Hematopoietic multipotent progenitor cell treated with erythropoietin and hydrocortisone succinate and interleukin-3 and kit ligand, for 8 days (in vitro differentiated cells): ENCODE measurements around the gene EXOC4.

Experiments
- DNase-seq: peaks from one replicate; pipeline ENCODE4 v3.0.0-alpha.2; 2015

EXOC4 gene

GRCh38 chr7:133549633-133550032, 296.8 kb downstream of the EXOC4 start:
- no peak for DNase-seq

DNA sequence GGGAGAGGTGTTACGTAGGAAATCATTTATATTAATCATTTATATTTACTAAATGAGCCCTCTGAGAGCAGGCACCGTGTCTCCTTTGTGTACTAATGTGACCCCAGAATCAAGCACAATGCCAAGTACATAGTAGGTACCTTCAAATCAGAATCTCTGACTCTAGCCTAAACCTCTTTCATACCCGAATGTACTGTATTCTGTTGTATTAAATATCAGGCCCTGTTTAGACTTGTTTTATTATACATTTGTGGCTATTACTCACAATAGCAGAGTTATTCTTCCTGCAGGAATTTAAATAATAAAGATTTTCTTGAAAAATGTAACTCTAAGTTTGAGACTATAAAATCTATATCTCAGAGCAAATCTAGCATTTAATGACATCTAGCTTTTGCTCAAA, 297.3 kb downstream of the EXOC4 start:
- DNase-seq, result no peak

DNA sequence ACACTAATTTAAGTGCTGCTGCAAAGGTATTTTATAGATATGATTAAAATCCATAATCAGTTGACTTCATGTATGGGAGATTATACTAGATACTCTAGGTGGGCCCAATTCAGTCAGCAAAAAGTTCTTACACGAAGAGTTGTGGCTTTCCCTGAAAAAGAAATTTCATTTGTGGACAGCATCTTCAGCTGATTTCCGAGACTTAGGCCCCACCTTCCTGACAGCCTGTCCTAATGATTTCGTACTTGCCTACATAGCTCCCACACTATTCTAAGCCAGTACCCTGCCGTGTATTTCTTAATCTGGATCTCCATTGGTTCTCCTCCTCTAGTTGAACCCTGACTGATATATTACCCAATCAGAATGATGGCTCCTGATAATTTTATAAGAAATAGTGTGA, 297.9 kb downstream of the EXOC4 start:
- DNase-seq, result no peak

DNA sequence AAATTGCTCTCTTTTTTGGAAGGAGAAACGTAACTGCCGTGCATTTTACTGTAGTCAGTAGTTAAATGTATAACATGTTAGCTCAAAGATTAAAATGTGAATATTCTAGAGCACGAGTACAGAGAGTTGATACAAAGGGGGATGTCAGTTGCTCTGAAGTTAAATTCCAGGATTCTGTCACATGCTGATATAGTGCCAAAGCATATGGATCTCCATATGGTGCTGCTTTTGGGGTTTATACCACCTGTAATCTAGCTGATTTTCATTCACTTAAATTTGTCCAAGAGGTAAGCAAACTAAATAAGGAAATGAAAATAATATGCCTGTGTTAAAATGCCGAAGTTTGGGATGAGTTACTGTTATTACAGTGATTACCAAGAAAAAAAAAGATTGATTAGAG, 298.6 kb downstream of the EXOC4 start:
- no peak for DNase-seq

DNA sequence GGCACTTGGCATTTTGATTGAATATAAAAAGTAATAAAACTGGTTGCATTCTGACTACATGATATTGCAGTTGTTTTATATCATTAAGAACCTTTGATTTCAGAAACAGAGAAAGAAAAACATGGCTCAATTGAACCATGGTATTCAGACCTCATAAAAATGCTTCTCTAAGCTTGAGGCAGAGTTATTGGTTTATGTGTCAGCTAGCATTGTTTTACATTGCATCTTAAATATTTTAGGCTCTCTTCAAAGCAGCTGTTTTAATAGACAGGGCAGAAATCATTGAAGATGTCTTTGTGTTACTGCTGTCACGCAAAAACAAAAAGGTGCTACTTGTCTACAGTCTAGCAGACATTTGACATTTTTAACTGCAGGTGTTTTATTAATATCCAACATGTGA, 299.2 kb downstream of the EXOC4 start:
- DNase-seq, result no peak

DNA sequence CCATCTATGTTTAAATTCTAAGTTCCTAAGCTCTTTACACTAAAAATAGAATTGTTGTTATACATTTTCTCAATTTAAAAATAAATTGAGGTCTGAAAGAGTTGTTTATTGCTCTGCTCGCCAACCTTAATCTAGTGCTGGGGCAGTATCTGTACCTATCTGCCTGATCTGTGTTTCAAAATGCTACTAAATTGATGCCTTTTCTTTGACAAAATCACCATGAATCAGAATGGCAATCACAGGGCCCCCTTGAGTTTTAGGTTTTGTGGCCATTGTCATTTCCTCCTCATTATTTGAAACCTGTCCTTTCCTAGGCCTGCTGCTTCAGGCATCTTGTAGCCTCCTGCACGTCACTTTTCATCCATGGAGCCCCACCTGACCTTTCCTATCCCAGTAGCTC, 301.5 kb downstream of the EXOC4 start:
- DNase-seq, result no peak

GRCh38 chr7:133556048-133556447, 303.2 kb downstream of the EXOC4 start:
- no peak for DNase-seq

- no peak for DNase-seq
Observed at GRCh38 chr7:133556553-133556952, 303.7 kb downstream of the EXOC4 start.

DNA sequence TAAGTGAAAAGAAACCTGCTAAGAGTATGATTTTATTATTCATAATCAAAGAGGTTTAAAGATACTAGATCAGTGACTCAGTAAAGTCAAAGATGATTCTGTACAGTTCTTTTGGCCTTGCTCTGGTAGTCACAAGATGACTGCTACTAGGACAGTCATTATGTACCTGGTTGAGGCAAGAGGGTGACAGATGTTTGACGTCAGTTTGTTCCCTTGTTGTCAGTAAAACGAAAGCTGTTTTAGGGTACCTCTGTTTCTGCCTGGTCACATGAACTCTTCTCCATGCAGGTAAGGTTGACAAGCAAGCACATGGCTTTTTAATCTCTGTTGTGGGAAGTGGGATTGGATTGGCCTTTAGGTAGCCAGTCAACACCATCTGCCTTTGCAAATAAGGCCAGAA, 308.0 kb downstream of the EXOC4 start:
- no peak for DNase-seq

- DNase-seq, result no peak
Observed at GRCh38 chr7:133561396-133561795, 308.5 kb downstream of the EXOC4 start.

DNA sequence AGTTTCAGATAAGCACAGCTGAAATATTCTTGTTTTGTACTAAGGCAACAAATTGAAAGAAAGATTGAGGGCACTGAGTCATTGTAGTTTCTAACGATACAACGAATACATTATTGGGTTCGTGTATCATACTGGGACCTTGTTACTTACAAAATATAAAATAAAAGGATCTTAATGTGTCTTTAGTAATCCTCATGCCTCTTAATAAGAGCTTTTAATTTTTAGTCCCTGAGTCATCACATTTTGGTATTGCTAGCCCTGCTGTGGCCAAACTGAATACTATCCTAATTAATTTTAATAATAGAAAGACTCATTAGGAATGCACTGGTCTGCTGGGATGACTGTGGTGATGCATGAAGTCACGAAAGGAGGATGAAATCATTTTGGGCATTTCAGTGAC, 309.7 kb downstream of the EXOC4 start:
- DNase-seq, result no peak

DNA sequence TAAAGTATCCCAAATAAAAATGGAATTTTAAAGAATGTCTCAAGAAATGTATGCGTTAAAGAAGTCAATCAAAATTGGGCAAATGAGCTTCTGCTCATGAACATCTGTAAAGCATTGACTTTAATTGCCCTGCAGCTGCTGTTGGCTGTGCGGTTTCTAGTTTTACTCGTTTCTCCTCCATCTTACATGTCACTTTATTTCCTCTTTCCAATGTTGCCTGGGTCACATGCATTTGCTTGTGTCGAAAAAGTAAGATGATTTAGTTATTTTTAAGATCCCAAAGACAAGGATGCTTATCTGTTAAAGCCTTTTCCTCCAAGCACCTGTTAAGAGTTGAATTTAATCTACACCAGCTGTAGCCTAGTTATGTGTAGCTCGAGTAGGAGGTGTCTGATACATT, 310.4 kb downstream of the EXOC4 start:
- DNase-seq, result no peak

DNA sequence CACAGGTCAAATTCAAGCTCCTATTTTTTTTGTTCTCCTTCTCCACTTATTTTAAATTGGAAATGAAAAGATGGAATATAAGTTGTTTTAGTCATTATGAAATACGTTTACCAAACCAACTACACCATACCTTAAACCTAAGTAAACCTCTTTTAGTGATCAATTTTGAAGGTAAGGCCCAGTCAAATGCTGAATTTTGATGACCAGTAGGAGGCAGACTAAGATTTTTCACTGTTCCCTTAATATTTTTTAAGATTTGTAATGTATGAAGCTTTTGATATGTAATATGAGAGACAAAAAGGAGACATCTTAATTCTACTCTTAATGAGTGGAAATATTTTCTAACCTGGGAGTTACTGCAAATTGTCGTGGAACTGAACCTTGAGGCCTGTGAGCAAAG, 311.6 kb downstream of the EXOC4 start:
- no peak for DNase-seq

DNA sequence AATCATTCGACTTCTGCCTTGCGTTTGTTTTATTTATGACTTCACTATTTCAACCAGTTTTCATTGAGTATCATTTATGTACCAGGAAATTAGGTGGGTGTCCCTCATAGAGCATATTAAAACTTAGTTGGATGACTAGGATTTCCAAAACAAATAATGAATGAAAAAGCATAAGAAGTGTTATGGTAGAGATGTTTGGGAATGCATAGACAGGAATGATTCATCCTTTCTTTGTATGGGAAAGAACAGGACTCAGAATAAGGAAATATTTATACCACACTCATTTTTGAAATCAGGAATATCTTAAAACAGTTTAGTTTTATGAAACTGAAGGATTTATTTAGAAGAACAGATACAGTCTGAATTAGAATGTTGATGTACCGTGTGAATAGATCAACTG, 315.7 kb downstream of the EXOC4 start:
- no peak for DNase-seq

DNA sequence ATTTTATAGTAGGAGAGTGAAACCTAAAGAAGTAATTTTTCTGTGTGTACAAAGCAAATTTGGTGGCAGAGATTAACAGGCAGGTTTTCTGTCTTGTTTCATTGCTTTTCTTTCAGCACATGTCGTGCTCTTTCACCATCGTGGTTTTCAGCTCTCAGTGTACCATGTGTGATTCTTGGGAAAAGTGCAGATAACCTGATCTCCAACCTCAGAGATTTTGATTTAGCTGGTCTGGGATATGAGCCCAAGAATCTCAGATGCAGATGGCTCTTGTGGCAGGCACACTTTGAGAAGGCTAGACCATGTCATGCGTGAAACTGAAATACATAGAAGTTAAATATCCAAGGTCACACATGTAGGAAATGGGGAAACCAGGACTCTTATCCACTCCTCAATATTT, 317.4 kb downstream of the EXOC4 start:
- DNase-seq, result no peak

DNA sequence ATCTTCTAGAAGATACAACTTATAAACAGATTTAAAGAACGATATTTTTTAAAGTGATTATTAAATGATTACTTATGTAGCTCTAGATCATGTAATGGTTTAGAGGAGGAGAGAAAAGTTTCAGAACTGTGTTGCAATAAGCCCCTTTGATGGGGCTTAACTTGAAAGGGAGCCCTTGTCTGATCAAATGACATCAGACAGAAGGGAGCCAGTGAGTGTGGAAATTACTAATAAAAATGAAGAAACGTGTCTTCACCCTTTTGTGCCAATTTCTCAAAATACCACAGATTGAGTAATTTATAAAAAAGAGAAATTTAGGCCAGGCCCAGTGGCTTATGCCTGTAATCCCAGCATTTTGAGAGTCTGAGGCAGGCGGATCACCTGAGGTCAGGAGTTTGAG, 318.2 kb downstream of the EXOC4 start:
- no peak for DNase-seq

GRCh38 chr7:133572087-133572486, 319.2 kb downstream of the EXOC4 start:
- DNase-seq, result no peak

DNA sequence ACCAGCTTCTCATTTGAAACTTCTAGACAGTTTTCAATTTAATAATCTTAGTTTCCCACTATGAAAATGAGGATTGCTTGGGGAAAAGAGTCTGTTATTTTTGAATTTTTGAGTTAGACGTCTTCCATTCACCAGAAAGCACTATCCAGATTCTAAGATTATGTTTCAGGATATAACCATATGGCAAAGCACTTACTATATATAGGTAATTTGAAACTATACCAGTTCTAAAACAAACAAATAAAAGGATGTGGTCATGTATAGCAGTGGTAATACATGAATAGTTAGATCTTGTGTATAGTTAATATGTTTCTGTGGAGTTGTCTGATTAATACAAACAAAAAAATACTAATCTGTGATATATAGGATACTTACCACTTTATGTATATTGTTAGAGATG, 320.0 kb downstream of the EXOC4 start:
- DNase-seq, result no peak

DNA sequence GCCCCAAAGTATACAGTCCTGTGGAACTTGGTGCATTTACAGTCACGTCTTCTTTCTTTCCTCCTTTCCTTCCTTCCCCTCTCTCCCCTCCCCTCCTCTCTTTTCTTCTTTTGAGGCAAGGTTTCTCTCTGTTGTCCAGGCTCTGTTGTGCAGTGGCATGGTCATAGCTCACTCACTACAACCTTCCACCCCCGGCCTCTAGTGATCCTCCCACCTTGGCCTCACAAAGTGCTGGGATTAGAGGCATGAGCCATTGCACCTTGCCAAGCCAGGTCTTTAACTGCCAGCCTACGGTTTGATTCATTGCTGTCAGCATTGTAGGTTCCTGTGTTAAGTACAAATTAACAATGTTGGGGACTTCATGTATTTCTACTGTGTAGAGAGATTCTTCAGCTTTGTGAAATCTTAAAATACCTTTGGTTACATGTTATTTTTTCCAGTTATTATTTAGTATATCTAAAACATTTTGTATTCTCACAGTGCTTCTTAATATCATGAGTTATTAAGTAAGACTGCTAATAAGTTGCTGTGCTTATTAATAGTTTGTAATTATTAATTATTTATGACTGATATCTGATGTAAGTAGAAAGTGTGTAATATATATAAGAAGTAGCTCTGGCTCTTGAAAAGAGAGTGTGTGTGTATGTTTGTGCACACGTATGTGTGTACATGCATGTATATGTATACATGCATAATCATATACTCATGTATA, 320.8 kb downstream of the EXOC4 start:
- no peak for DNase-seq

- no peak for DNase-seq
Observed at GRCh38 chr7:133575726-133576440, 323.0 kb downstream of the EXOC4 start.

DNA sequence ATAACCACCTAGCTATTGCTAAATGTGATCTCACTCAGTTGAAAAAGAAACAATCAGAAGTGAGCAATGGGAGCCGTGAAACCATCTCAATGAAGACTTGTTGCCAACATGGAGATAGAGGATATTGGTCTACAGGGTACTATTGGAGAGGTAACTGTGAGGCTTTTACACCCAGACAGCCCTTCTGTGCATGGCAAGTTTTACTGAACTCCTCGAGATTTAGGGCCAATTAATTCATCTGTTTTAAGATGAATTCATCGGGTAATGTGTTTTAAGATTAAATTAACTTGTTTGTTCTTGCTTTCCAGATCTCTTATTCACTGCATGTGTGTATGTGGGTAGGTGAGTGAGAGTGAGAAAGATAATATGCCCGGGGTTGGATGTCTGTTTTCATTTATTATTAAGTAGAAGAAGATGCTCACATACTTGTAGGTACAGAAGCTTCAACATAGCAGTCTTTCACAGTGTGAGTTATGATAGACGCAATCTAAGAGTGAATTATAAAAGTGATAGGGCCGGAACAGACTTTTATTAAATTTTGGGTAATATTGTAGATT, 323.8 kb downstream of the EXOC4 start:
- DNase-seq, result no peak

DNA sequence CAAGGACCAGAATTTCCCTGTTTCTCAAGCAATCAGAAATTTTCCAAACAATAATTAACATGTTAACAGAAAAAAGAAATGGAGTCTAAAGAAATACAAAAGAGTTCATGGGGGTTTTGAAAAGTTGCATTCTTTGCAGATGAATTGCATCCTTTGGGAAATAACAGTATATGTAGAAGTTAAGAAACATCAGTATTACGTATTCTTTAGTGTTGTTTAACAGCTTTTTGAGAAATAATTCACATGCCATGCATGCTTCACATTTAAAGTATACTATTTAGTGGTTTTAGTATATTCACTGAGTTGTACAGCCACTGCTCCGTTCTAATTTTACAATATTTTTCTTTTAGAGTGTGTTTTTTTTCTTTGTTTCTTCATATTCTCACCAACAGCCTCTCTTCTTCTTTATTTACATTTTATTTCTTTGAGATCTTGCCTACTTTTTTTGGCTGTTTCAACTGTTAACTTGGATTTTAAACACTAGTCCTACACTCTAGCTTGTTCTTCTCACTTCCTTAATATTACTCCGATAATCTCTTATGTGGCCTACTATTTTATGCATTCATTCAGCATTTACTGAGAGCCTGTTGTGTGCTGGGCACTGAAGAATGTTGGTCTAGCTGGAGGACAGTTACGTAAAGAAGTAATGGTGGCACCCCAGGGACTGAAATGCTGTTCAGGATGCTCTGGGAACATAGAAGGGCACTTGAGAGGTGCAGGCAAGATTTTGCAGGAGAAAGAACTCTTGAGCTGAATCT, 330.1 kb downstream of the EXOC4 start:
- no peak for DNase-seq

DNA sequence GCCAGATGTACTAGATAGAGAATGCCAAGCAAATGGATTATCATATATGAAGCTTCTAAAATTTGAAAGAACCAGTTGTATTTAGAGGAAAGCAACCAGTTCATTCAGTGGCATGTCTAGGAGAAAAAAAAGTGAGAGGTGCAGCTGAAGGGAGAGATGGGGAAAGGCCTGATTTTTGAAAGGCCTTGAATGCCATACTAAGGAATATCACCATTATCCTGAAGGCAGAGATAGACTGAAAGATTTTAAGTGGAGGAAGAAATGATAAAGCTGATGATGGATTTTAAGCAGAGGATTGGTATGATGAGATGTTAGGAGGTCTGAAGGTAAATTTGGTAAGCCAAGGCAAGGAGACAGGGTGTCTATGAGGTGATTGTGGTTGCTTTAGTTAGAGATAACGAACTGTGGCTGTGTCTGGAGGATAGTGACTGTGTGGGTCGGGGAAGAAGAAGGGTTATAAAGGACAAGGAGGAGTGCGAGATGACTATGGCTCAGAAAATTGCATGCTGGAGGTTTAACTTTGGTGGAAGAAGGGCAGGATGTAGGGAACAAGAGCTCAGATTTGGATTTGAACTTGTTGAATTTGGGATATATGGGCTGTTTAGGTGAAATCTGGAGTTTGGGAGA, 330.8 kb downstream of the EXOC4 start:
- no peak for DNase-seq
